Smooth muscle cell (in vitro differentiated cells): ENCODE results near the gene TBC1D16. TPM values are rescaled to one million over a fixed set of nuclear protein-coding genes. Genes with fewer than 3 reads are reported as not detected.

Source experiments
- DNase-seq: peaks from one replicate; lab custom pipeline; 2025; ENCODE audit not compliant: unreplicated experiment; lab: John Stamatoyannopoulos, UW
- H2AFZ ChIP-seq: fragments of 200-600 bp; sonication (generic); 2 replicates; pipeline ENCODE4 v1.6.0; 2016; ENCODE audit warnings: antibody characterized with exemption, low read depth, mild to moderate bottlenecking
- H3F3A ChIP-seq: fragments of 200-600 bp; sonication (generic); 2 replicates; pipeline ENCODE4 v1.6.0; 2017; ENCODE audit warnings: antibody characterized with exemption, low read depth
- H3K27ac ChIP-seq: fragments of 200-600 bp; sonication (generic); 2 replicates; pipeline ENCODE4 v1.5.1; 2016; ENCODE audit warnings: low read depth, mild to moderate bottlenecking
- H3K27me3 ChIP-seq: fragments of 200-600 bp; sonication (generic); 2 replicates; pipeline ENCODE4 v1.6.1; 2016; ENCODE audit warnings: low read depth, mild to moderate bottlenecking
- H3K36me3 ChIP-seq: fragments of 200-600 bp; sonication (generic); 2 replicates; pipeline ENCODE4 v1.5.1; 2016; ENCODE audit warnings: low read depth
- H3K4me1 ChIP-seq: fragments of 200-600 bp; sonication (generic); 2 replicates; pipeline ENCODE4 v1.5.1; 2016; ENCODE audit warnings: low read depth
- H3K4me2 ChIP-seq: fragments of 200-600 bp; sonication (generic); 2 replicates; pipeline ENCODE4 v1.6.0; 2016; ENCODE audit warnings: mild to moderate bottlenecking
- H3K4me3 ChIP-seq: fragments of 200-600 bp; sonication (generic); 2 replicates; pipeline ENCODE4 v1.5.1; 2016; ENCODE audit warnings: mild to moderate bottlenecking
- H3K79me2 ChIP-seq: fragments of 200-600 bp; sonication (generic); 2 replicates; pipeline ENCODE4 v1.6.0; 2016; ENCODE audit warnings: low read depth, mild to moderate bottlenecking
- H3K9ac ChIP-seq: fragments of 200-600 bp; sonication (generic); 2 replicates; pipeline ENCODE4 v1.6.0; 2016; ENCODE audit warnings: low read depth
- H3K9me3 ChIP-seq: fragments of 200-600 bp; sonication (generic); replicated peaks from 2 replicates; pipeline ENCODE4 v1.5.1; 2016; ENCODE audit warnings: low read depth
- H4K20me1 ChIP-seq: fragments of 200-600 bp; sonication (generic); 2 replicates; pipeline ENCODE4 v1.6.0; 2016; ENCODE audit warnings: low read depth
- WGBS: methylation state at CpG from one replicate; pipeline ENCODE4 v1.1.7; 2016; ENCODE audit warnings: low lambda C conversion rate; 5-methylcytosine and 5-hydroxymethylcytosine counted together
- polyA plus RNA-seq: library from polyadenylated mRNA; unstranded; fragments of >200 nt; fragmentation: Nextera tagmentation; extraction: Ambion mirVana; gene quantifications from 2 replicates; pipeline ENCODE4 v1.2.1, GENCODE V29; 2016
- total RNA-seq: library from RNA; depleted of rRNA; stranded (reverse); fragments of >200 nt; gene quantifications from 2 replicates; pipeline ENCODE4 v1.2.3, GENCODE V29; 2014
- TF ChIP-seq, protein P1 (sequence below): fragments of 200-600 bp; sonication (generic); IDR thresholded peaks from 2 replicates; pipeline ENCODE4 v1.5.1; 2017; ENCODE audit warnings: borderline replicate concordance, mild to moderate bottlenecking, antibody characterized with exemption; ENCODE audit not compliant: insufficient read depth, poor library complexity, severe bottlenecking

Gene TBC1D16
- total and polyA plus RNA-seq, 2 experiments from 2014 or later = 17.4 to 24.6 TPM

DNA sequence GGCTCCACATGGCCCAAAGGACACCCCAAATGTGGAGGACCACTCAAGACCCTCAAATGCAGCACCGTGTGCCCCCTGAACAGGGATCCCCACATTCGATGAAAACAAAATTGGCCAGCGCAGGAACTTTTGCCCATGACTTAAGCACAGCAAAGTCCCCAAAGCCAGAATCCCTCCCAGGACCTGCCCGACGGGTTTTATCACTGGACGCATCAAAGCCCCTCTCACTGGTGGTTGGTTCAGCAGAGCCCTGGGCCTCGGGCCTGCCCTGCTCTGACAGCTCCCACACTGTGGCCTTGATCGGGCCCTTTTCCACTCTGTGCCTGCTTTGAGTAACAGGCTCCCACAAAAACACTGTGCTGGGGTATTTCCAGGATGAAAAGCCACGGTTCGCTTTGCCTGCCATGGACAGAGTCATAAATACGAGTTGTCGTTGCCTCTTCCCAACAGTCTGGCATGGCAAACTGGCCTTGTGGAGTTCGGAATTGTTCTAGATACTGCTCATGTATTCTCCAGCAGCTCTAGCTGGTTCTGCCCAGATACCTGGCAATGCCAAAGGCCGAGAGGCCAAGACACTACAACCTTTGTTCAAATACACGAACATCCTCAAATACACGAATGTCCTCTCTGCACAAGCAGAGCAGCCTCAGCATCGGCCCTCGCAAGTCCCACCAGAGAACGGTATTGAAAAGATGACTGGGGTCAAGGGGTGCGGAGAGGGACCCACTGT, 46.4 kb downstream of the TBC1D16 start:
- DNase-seq = no peak
- H4K20me1 ChIP-seq = peaks cover 62% of the 10 kb centered on the region
- peaks cover 19% of the 10 kb centered on the region for H3F3A ChIP-seq
- H3K9me3 ChIP-seq = no peaks in the 10 kb centered on the region
- H3K36me3 ChIP-seq = no peaks in the 10 kb centered on the region
- no peak overlapping the region for H3K4me3 ChIP-seq
- H2AFZ ChIP-seq = no peak overlapping the region
- H3K27ac ChIP-seq = peak overlapping the region; percentile 73
- no peaks in the 10 kb centered on the region for H3K27me3 ChIP-seq
- peaks cover 27% of the 10 kb centered on the region for H3K79me2 ChIP-seq
- 87% methylated on average over 20 of the region's 20 CpGs for WGBS
- peak overlapping the region; percentile 66 for H3K4me2 ChIP-seq
- no peak overlapping the region for H3K9ac ChIP-seq
- TF ChIP-seq, protein P1, sequence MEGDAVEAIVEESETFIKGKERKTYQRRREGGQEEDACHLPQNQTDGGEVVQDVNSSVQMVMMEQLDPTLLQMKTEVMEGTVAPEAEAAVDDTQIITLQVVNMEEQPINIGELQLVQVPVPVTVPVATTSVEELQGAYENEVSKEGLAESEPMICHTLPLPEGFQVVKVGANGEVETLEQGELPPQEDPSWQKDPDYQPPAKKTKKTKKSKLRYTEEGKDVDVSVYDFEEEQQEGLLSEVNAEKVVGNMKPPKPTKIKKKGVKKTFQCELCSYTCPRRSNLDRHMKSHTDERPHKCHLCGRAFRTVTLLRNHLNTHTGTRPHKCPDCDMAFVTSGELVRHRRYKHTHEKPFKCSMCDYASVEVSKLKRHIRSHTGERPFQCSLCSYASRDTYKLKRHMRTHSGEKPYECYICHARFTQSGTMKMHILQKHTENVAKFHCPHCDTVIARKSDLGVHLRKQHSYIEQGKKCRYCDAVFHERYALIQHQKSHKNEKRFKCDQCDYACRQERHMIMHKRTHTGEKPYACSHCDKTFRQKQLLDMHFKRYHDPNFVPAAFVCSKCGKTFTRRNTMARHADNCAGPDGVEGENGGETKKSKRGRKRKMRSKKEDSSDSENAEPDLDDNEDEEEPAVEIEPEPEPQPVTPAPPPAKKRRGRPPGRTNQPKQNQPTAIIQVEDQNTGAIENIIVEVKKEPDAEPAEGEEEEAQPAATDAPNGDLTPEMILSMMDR = no peak
- H3K4me1 ChIP-seq = peaks cover 29% of the 10 kb centered on the region

DNA sequence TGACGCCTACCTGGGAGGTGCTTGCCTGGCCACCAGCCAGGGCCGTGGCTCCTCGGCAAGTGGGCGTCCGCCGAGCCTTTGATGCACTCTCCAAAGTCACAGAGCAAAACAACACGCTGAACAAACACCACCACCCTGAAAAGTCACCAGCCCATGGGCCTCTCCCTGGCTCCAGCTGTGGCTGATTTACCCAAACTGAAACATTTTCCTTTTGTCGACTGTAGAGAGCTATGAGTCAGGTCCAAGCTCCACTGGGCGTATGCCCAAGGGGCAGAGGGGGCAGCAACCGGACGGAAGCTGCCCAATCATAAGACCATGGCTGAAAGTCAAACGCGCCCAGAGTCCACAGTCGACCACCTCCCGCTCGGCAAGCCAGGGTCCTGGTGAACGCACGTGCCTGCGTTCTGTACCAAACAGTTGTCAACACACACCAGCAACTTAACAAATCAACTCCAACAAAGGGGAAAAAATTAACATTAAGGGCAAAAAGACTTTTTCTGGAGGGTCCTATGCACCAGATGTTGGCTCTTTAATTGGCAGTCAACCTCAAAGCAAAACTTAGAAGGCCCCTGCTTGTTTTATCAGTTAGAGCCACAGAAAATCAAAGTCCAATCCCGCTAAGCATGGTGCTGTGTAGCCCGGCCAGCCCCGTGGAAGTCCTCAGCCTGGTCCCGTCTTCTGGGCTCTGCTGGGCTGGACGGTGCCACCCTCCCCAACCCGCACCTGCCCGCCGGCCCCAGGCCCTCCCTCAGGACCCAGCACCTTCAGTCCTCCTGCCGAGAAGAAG, 47.3 kb downstream of the TBC1D16 start:
- peaks cover 29% of the 10 kb centered on the region for H3K4me1 ChIP-seq
- TF ChIP-seq, protein P1 = no peak
- peaks cover 33% of the 10 kb centered on the region for H3K79me2 ChIP-seq
- H4K20me1 ChIP-seq = peaks cover 69% of the 10 kb centered on the region
- peak overlapping the region; percentile 10 for H3K9ac ChIP-seq
- no peak overlapping the region for H2AFZ ChIP-seq
- peak overlapping the region; percentile 15 for H3K4me3 ChIP-seq
- H3K4me2 ChIP-seq = peak overlapping the region; percentile 66
- H3F3A ChIP-seq = peaks cover 19% of the 10 kb centered on the region
- DNase-seq = no peak
- H3K27me3 ChIP-seq = no peaks in the 10 kb centered on the region
- no peaks in the 10 kb centered on the region for H3K36me3 ChIP-seq
- H3K9me3 ChIP-seq = no peaks in the 10 kb centered on the region
- H3K27ac ChIP-seq = peak overlapping the region; percentile 73
- WGBS = 61% methylated on average over 28 of the region's 28 CpGs

DNA sequence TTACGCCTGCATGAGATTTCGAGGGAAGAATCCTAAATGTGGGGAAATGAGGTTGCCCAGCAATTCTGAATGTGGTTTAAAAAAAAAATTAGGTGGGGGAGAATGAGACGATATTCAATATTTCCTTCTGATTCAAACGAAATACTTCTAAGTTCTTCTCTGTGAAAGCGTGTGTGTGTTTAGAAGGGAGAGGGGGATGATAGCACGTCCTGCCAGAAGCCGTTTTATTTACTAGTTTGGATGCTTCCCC, 47.8 kb downstream of the TBC1D16 start:
- no peaks in the 10 kb centered on the region for H3K9me3 ChIP-seq
- TF ChIP-seq, protein P1 = no peak
- H3K4me3 ChIP-seq = peak overlapping the region; percentile 15
- peaks cover 74% of the 10 kb centered on the region for H4K20me1 ChIP-seq
- H3F3A ChIP-seq = peaks cover 19% of the 10 kb centered on the region
- peaks cover 28% of the 10 kb centered on the region for H3K4me1 ChIP-seq
- H3K27ac ChIP-seq = peak overlapping the region; percentile 73
- no peak for DNase-seq
- peak overlapping the region; percentile 66 for H3K4me2 ChIP-seq
- peak overlapping the region; percentile 10 for H3K9ac ChIP-seq
- H2AFZ ChIP-seq = no peak overlapping the region
- no peaks in the 10 kb centered on the region for H3K36me3 ChIP-seq
- H3K79me2 ChIP-seq = peaks cover 36% of the 10 kb centered on the region
- 45% methylated on average over 7 of the region's 7 CpGs for WGBS
- H3K27me3 ChIP-seq = no peaks in the 10 kb centered on the region
